ENCODE measurements around the gene POLR2J.
"Not testable (repeated sequence)": the region's sequence is repeated elsewhere in the genome, so short reads cannot be mapped to it uniquely, and the experiment has no call there.

Gene POLR2J

GRCh38 chr7:102467581-102468477 is 10.9 kb downstream of the POLR2J start:
- no peak for DNase-seq (ENCODE audit: low read depth in 2 of 3, low spot score in 1 of 3)

- DNase-seq (ENCODE audit: low read depth in 2 of 3, low spot score in 1 of 3): no peak
Observed at GRCh38 chr7:102466097-102466496, 12.6 kb downstream of the POLR2J start.

- peak; percentile 92 to 97 (median 95) for DNase-seq (ENCODE audit: low read depth in 2 of 3, low spot score in 1 of 3)
Observed at GRCh38 chr7:102464577-102465280, 14.0 kb downstream of the POLR2J start, which contains the start of the genes ALKBH4 and LRWD1. TSS of gene ALKBH4 (minus strand) at chr7:102464863. CDS start at chr7:102464836, 27 bp downstream. TSS of gene LRWD1 (plus strand) at chr7:102464984. CDS start at chr7:102465081, 97 bp downstream.

GRCh38 chr7:102463841-102464576 is 14.7 kb downstream of the POLR2J start:
- no peak for DNase-seq (ENCODE audit: low read depth in 2 of 3, low spot score in 1 of 3)

GRCh38 chr7:102460467-102460866 is 18.3 kb downstream of the POLR2J start:
- DNase-seq (ENCODE audit: low read depth in 2 of 3, low spot score in 1 of 3): no peak

- DNase-seq (ENCODE audit: low read depth in 2 of 3, low spot score in 1 of 3): no peak
Observed at GRCh38 chr7:102459221-102459844, 19.4 kb downstream of the POLR2J start.

GRCh38 chr7:102457352-102457924 is 21.3 kb downstream of the POLR2J start:
- no peak for DNase-seq (ENCODE audit: low read depth in 2 of 3, low spot score in 1 of 3)

GRCh38 chr7:102456327-102456726 is 22.4 kb downstream of the POLR2J start:
- DNase-seq (ENCODE audit: low read depth in 2 of 3, low spot score in 1 of 3): no peak

GRCh38 chr7:102455596-102455995 is 23.1 kb downstream of the POLR2J start:
- no peak for DNase-seq (ENCODE audit: low read depth in 2 of 3, low spot score in 1 of 3)

GRCh38 chr7:102454932-102455331 is 23.8 kb downstream of the POLR2J start:
- not testable (repeated sequence) for DNase-seq (ENCODE audit: low read depth in 2 of 3, low spot score in 1 of 3)

GRCh38 chr7:102454468-102454867 is 24.3 kb downstream of the POLR2J start:
- DNase-seq (ENCODE audit: low read depth in 2 of 3, low spot score in 1 of 3): no peak

GRCh38 chr7:102453319-102453718 is 25.4 kb downstream of the POLR2J start:
- DNase-seq (ENCODE audit: low read depth in 2 of 3, low spot score in 1 of 3): no peak

- no peak for DNase-seq (ENCODE audit: low read depth in 2 of 3, low spot score in 1 of 3)
Observed at GRCh38 chr7:102452451-102452850, 26.3 kb downstream of the POLR2J start.

GRCh38 chr7:102451371-102452054 is 27.2 kb downstream of the POLR2J start:
- no peak for DNase-seq (ENCODE audit: low read depth in 2 of 3, low spot score in 1 of 3)

GRCh38 chr7:102450242-102450641 is 28.5 kb downstream of the POLR2J start:
- DNase-seq (ENCODE audit: low read depth in 2 of 3, low spot score in 1 of 3): peak in 1 of 3 donors; percentile 40

- no peak for DNase-seq (ENCODE audit: low read depth in 2 of 3, low spot score in 1 of 3)
Observed at GRCh38 chr7:102449136-102449535, 29.6 kb downstream of the POLR2J start.

GRCh38 chr7:102447311-102447710 is 31.4 kb downstream of the POLR2J start:
- DNase-seq (ENCODE audit: low read depth in 2 of 3, low spot score in 1 of 3): no peak

GRCh38 chr7:102446387-102447156 is 32.1 kb downstream of the POLR2J start:
- DNase-seq (ENCODE audit: low read depth in 2 of 3, low spot score in 1 of 3): no peak

GRCh38 chr7:102445674-102446071 is 33.0 kb downstream of the POLR2J start:
- no peak for DNase-seq (ENCODE audit: low read depth in 2 of 3, low spot score in 1 of 3)

All from stimulated activated CD4-positive, alpha-beta T cell treated with anti-CD3 and anti-CD28 coated beads, Interleukin-12 subunit alpha, Interleukin-12 subunit beta, amount 100 ng/mL, for 48 hours (primary cell).